Thoracic aorta (tissue), 2 donors: ENCODE results near the gene TAF10. TPM values are rescaled to one million over a fixed set of nuclear protein-coding genes. Genes with fewer than 3 reads are reported as not detected.

Source experiments
- ATAC-seq: fragments of 150-250 bp; one replicate; pipeline ENCODE4 v1.8.0; 2017; ENCODE audit warnings: low read depth; ENCODE audit not compliant: insufficient number of reproducible peaks, low FRiP score
- DNase-seq: peaks from one replicate; pipeline ENCODE4 v3.0.0-alpha.2; 2020; ENCODE audit warnings: low spot score
- H3K27ac ChIP-seq, 2 donors: fragments of 200-600 bp; sonication (generic); 1 replicate in 1 of 2; 2 replicates in 1 of 2; pipeline ENCODE4 v1.5.1; 2016; ENCODE audit warnings: mild to moderate bottlenecking in 2 of 2, moderate library complexity in 2 of 2
- H3K27me3 ChIP-seq: fragments of 200-600 bp; sonication (generic); replicated peaks from 2 replicates; pipeline ENCODE4 v1.6.0; 2016; ENCODE audit warnings: mild to moderate bottlenecking; ENCODE audit not compliant: insufficient read depth
- H3K36me3 ChIP-seq: fragments of 200-600 bp; sonication (generic); one replicate; pipeline ENCODE4 v1.5.1; 2016
- H3K4me1 ChIP-seq, 2 donors: fragments of 200-600 bp; sonication (generic); 1 replicate in 1 of 2; 2 replicates in 1 of 2; pipeline versions ENCODE4 v1.5.1 to v1.6.0; 2016; ENCODE audit warnings: low read depth in 2 of 2, mild to moderate bottlenecking in 1 of 2; ENCODE audit not compliant: control insufficient read depth in 1 of 2
- H3K4me3 ChIP-seq: fragments of 200-600 bp; sonication (generic); 2 replicates; pipeline ENCODE4 v1.5.1; 2016; ENCODE audit warnings: mild to moderate bottlenecking
- H3K9me3 ChIP-seq: fragments of 200-600 bp; sonication (generic); 2 replicates; pipeline ENCODE4 v1.5.1; 2016
- total RNA-seq, 2 donors: library from RNA; depleted of rRNA; stranded (reverse); fragments of >200 nt; gene quantifications; one replicate each; pipeline versions ENCODE4 v1.1.0 to v1.2.3, GENCODE V29; 2016
- TF ChIP-seq, protein P1 (sequence below): fragments of 200-600 bp; sonication (generic); IDR thresholded peaks from one replicate; pipeline ENCODE4 v1.5.1; 2019; ENCODE audit warnings: antibody characterized with exemption

The TAF10 gene
- total RNA-seq, 2 donors from 2014 or later, result 39.5 to 40.0 TPM

GRCh38 chr11:6565988-6566703, 45.9 kb downstream of the TAF10 start:
- Histone ChIP-seq H3K27ac (no peak overlapping the region), H3K4me1 (peaks cover 0 to 6% of the 10 kb centered on the region in 2 donors), H3K36me3 (no peaks in the 10 kb centered on the region), H3K27me3 (no peaks in the 10 kb centered on the region), H3K4me3 (no peak overlapping the region), H3K9me3 (no peaks in the 10 kb centered on the region)
- ATAC-seq, result no peak
- TF ChIP-seq, protein P1, sequence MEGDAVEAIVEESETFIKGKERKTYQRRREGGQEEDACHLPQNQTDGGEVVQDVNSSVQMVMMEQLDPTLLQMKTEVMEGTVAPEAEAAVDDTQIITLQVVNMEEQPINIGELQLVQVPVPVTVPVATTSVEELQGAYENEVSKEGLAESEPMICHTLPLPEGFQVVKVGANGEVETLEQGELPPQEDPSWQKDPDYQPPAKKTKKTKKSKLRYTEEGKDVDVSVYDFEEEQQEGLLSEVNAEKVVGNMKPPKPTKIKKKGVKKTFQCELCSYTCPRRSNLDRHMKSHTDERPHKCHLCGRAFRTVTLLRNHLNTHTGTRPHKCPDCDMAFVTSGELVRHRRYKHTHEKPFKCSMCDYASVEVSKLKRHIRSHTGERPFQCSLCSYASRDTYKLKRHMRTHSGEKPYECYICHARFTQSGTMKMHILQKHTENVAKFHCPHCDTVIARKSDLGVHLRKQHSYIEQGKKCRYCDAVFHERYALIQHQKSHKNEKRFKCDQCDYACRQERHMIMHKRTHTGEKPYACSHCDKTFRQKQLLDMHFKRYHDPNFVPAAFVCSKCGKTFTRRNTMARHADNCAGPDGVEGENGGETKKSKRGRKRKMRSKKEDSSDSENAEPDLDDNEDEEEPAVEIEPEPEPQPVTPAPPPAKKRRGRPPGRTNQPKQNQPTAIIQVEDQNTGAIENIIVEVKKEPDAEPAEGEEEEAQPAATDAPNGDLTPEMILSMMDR, result no peak
- no peak for DNase-seq

- H3K4me1 ChIP-seq, result peaks cover 0 to 6% of the 10 kb centered on the region in 2 donors
- ATAC-seq (no peak), DNase-seq (no peak)
- no peak overlapping the region for H3K27ac ChIP-seq
- no peaks in the 10 kb centered on the region for H3K9me3 ChIP-seq
- no peaks in the 10 kb centered on the region for H3K27me3 ChIP-seq
- no peaks in the 10 kb centered on the region for H3K36me3 ChIP-seq
- no peak overlapping the region for H3K4me3 ChIP-seq
- TF ChIP-seq, protein P1, result no peak
Measured at GRCh38 chr11:6565325-6565724, 46.7 kb downstream of the TAF10 start.

DNA sequence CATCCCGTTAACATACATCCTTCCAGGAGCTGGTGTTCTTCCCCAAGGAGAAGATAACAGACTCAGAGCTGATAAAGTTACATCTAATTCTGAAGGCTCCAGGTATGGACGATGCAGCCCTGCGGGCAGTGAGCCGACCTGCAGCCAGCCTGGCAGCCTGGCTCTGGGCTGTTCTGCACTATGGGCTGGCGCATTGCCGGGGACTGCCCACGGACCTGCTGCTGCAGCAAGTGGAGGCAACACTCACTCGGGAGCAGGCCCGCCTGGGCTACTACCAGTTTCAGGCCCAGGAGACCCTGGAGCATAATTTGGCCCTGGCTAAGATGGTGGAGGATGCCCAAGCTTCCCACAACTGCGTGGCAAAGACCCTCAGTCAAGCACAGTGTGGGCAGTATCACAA, 48.3 kb downstream of the TAF10 start:
- TF ChIP-seq, protein P1, result no peak
- ATAC-seq (no peak), DNase-seq (no peak)
- H3K27me3 ChIP-seq, result no peaks in the 10 kb centered on the region
- H3K27ac ChIP-seq, result no peak overlapping the region
- H3K4me1 ChIP-seq, result peaks cover 0 to 3% of the 10 kb centered on the region in 2 donors
- H3K36me3 ChIP-seq, result no peaks in the 10 kb centered on the region
- H3K9me3 ChIP-seq, result no peaks in the 10 kb centered on the region
- H3K4me3 ChIP-seq, result no peak overlapping the region

DNA sequence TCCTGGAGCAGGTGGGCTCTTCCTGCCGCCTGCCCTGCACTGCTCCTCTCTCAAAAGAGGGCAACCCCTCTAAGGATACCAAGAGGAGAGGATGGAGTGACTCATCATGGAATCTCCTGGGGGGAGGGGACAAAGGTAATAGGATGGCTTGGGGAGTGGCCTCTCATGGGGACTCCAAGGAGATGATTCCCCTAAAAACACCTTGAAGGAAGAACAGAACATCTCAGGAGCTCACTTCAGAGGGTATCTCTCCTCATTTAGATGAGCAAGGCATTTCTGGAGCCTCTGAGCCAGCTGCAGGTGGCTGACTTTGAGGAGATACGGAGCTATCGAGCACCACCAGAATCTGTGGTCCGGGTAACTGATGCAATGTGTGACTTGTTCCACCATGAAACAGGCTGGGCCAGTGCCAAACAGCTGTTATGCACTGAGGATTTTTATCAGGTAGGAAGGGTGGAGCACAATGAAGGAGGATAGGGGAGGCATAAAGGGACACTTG, 48.8 kb downstream of the TAF10 start:
- H3K27me3 ChIP-seq, result no peaks in the 10 kb centered on the region
- ATAC-seq, result no peak
- no peaks in the 10 kb centered on the region for H3K4me1 ChIP-seq
- H3K36me3 ChIP-seq, result no peaks in the 10 kb centered on the region
- DNase-seq, result no peak
- TF ChIP-seq, protein P1, result no peak
- no peak overlapping the region for H3K4me3 ChIP-seq
- H3K9me3 ChIP-seq, result no peaks in the 10 kb centered on the region
- H3K27ac ChIP-seq, result no peak overlapping the region

GRCh38 chr11:6561288-6561687, 50.7 kb downstream of the TAF10 start:
- H3K27ac ChIP-seq, result no peak overlapping the region
- no peaks in the 10 kb centered on the region for H3K27me3 ChIP-seq
- H3K4me3 ChIP-seq, result no peak overlapping the region
- ATAC-seq (no peak), DNase-seq (no peak)
- no peaks in the 10 kb centered on the region for H3K9me3 ChIP-seq
- peaks cover 5% of the 10 kb centered on the region for H3K36me3 ChIP-seq
- no peaks in the 10 kb centered on the region for H3K4me1 ChIP-seq
- TF ChIP-seq, protein P1, result no peak

Other genes starting within 250 kb of the TAF10 start
- gene SMPD1, start 221.7 kb downstream of the TAF10 start, total RNA-seq, result 10 to 100 TPM; 36.6 to 51.3 TPM
- 10 to 100 TPM; 40.0 to 63.6 TPM for gene APBB1, start 193.1 kb downstream of the TAF10 start, total RNA-seq
- 1 to 10 TPM in 1 of 2 donors, under 1 TPM in 1; 0.54 to 2.9 TPM for gene HPX, start 171.2 kb downstream of the TAF10 start, total RNA-seq
- gene TRIM3, start 138.3 kb downstream of the TAF10 start, total RNA-seq, result 10 to 100 TPM; 40.3 to 40.4 TPM
- gene ARFIP2, start 130.9 kb downstream of the TAF10 start, total RNA-seq, result 10 to 100 TPM; 52.1 to 62.8 TPM
- 10 to 100 TPM; 47.7 to 49.9 TPM for gene TIMM10B, start 130.7 kb downstream of the TAF10 start, total RNA-seq
- 10 to 100 TPM; 23.9 to 26.5 TPM for gene DNHD1, start 114.9 kb downstream of the TAF10 start, total RNA-seq
- gene RRP8, start 8.6 kb downstream of the TAF10 start, total RNA-seq, result 10 to 100 TPM; 13.9 to 35.8 TPM
- 100 to 1,000 TPM; 338 to 588 TPM for gene ILK, start 8.4 kb downstream of the TAF10 start, total RNA-seq
- gene TPP1, start 7.2 kb upstream of the TAF10 start, total RNA-seq, result 10 to 100 TPM; 66.7 to 75.6 TPM
- gene DCHS1, start 43.6 kb upstream of the TAF10 start, total RNA-seq, result 10 to 100 TPM; 62.3 to 73.5 TPM
- gene MRPL17, start 71.1 kb upstream of the TAF10 start, total RNA-seq, result 10 to 100 TPM; 20.6 to 53.6 TPM
- gene OR2AG2, start 159.8 kb upstream of the TAF10 start, total RNA-seq, result under 1 TPM in 1 of 2 donors, not detected in 1; 0.35 TPM
- not detected for gene OR2AG1, start 170.8 kb upstream of the TAF10 start, total RNA-seq
- under 1 TPM in 1 of 2 donors, not detected in 1; 0.35 TPM for gene OR6A2, start 187.5 kb upstream of the TAF10 start, total RNA-seq
- gene OR10A5, start 233.5 kb upstream of the TAF10 start, total RNA-seq, result not detected